Dermis blood vessel endothelial cell (primary cell): ENCODE results near the gene SELENON. TPM values are rescaled to one million over a fixed set of nuclear protein-coding genes. Genes with fewer than 3 reads are reported as not detected.
"Not testable (repeated sequence)": the region's sequence is repeated elsewhere in the genome, so short reads cannot be mapped to it uniquely, and the experiment has no call there.

Source experiments
- DNase-seq: peaks from one replicate; pipeline ENCODE4 v3.0.0; 2010
- total RNA-seq: library from RNA; depleted of rRNA; stranded (reverse); fragments of >200 nt; gene quantifications from 2 replicates; pipeline ENCODE4 v1.2.3, GENCODE V29; 2014

The SELENON gene
- total RNA-seq, 1 donor from 2014 or later = 34.7 TPM

DNA sequence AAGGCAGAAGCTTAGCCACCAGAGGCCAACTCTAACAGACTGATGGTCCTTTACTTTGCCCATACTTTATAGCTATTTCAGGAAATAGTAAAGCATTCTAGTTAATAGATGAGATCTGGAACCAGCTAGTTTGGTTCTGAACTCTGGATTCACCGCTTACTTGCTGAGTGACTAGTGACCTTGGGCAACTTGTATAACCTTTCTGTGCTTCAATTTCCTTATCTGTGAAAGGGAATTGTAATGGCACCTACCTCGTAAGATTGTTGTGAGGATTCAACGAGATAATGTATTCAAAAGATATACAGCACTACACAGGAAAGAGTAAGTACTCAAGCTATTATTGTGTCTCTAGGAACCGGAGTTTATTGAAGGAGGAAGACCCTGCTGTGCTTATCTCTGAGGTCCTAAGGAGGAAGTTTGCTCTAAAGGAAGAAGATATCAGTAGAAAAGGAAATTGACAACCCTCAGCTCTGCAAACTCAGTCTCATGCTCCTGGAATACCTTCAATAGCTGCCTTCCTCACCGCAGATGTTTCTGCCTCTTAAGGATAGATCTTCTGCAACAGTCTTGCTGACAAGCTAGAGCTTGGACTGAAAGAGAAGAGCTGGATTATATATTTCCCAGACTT lies 31.7 kb downstream of the SELENON start:
- DNase-seq = no peak

DNA sequence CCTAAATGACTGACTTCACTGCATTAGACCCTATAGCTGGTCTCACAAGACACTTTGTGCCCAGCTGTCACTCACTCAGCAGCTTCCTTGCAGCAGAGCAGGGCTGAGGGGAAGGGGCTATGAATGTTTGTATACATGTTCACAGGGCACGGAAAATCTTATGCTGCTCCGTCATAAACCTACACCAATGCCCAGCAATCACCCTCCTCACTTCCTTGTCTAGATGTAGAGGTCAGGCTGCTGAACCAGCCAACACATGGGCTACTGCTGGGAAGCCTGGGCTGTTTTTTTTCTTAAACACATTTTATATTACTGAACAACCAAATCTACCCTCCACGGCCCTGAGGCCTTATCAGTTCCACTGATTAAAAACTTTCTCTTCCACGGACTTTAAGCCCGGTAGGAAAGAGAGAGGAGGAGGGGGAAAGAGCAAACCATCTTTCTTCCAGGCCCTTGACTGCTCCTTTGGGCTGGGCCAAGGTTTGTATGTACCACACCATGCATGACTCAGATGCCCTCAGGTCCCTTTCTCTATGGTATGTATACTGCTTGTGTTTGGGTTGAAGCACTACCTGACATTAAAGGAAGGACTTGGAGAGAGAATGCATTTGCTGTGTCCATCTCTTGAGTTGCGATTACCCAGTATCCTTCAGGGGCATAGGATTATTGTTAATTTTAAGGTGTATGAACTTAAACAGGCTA lies 32.5 kb downstream of the SELENON start:
- no peak for DNase-seq

DNA sequence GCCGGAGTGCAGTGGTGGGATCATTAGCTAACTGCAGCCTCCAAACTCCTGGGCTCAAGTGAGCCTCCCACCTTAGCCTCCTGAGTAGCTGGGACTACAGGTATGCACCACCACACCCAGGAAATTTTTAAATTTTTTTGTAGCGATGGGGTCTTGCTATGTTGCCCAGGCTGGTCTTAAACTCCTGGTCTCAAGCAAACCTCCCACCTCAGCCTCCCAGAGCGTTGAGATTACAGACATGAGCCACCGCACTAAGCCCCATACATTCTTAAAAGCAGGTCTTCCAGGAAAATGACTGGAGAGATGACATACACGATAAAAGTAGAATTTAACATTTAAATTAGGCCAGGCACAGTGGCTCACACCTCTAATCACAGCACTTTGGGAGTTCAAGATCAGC lies 33.2 kb downstream of the SELENON start:
- no peak for DNase-seq

DNA sequence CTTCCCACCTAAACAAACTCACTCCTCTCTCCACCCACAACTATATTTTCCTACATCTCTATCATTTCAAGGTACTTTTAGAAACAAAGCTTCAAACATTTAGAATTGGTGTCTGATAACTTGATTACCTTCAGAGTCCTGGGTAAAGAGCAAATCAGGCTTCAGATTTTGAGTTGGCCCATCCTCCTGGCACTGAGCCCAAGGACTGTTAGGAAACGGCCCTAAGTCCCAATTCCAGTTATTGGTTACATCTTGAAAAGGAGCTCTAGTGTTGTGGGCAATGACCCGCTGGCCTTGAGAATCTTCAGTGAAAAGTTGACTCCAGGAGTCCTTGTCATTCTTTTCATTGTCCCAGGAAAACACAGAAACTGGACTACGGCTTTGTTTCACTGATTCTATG lies 34.9 kb downstream of the SELENON start:
- no peak for DNase-seq

DNA sequence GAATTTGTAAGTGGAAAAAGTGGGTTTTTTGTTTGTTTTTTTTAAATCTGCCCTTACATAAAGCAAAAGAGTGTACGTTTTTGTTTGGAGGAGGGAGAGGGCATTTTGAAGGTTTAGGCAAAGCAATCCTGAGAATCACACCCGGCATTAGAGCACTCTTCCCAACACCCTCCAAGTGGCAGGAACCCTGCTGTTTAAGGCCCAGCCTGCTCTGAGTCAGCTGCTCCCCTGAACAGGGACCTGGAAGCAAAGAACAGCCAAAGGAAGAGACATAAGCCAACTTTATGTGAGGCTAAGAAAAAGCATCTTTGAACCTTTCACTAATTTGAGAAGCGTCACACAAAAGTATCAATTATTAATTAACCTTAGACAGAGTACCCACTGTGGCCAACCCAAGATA lies 36.7 kb downstream of the SELENON start:
- no peak for DNase-seq

DNA sequence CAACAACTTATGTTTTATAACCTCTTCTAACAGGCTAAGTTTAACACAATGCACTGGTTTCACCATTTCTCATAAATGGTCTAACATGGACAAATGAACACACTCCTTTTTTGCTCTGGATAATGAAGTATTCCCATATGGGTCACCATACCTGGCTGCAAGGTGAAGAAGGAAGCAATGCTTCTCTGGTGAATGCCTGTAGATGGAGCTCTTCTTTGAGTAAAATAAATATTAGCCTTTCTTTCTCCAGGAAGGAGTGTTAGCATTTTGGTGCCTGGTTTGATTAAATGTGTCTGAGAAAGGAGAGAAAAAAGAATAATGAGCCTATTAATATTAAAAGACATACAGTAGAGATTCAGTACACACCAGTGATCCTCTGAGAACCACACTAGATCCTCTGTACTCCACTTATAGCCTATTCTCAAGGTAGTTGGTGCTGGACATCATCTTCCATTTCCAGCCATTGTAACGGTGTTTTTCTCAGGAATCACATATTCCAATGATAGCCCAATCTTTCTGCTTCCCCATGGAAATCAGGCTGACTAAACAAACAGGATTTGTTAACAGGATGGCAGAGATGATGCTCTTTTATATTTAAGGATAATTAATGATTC lies 37.4 kb downstream of the SELENON start:
- DNase-seq = peak; percentile 29

DNA sequence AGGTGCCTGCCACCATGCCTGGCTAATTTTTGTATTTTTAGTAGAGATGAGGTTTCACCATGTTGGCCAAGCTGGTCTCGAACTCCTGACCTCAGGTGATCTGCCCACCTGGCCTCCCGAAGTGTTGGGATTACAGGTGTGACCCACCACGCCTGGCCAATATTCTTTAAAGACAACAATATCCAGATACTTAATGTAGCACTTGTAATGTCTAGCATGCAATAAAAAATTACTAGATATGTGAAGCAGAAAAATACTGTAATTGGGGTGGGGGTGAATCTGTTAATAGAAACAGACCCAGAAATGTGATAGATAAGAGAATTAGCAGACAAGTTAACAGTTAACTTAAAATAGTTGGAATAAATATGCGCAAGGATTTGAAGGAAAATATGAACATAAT lies 39.8 kb downstream of the SELENON start:
- not testable (repeated sequence) for DNase-seq

DNA sequence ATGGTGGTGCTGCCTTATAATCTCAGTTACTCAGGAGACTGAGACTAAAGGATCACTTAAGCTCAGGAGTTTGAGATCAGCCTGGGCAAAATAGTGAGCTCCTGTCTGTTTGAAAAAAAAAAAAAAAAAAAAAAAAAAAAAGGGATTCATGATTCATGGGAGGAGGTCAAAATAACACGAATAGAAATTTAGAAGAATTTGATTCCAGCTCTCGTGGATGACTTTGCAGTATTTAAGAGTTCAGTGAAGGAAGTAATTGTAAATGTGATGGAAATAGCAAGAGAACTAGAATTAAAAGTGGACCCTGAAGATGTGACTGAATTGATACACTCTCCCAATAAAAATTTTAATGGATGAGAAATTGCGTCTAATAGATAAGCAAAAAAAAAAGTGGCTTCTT lies 43.5 kb downstream of the SELENON start:
- DNase-seq = no peak

DNA sequence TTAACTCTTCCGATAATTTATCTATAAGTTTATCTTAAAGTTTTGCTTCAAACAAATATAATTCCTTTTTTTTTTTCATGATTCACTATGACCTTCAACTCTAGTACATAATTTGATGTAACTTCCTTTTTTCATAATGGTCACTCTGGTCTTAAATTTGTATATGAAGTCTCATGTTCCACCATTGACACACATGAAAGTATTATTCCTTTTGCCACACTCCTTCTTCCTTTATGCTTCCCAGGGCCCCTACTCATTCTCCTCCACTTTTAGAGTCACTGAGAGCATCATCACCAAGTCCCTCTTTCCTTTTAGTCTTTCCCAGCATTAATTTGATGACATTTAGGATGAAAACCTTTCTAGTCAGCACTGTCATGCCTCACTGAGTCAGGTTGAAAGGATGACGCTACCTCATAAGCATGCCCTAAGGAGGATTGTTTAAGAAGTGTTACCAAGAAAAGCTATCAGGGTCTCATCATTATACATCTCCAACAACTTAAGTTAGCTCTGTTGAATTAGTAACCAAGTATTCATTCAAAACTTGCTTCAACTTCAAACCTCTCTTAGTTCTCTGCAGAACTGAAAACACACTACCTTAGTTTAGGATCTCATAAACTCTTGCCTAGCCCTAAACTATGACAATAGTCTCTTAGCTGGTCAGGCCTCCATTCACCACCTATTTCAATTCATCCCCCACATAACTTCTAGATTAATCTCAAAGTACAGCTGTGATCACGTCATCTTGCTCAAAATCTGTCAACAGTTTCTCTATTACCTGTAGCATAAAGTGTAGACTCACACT lies 44.7 kb downstream of the SELENON start:
- DNase-seq = no peak

DNA sequence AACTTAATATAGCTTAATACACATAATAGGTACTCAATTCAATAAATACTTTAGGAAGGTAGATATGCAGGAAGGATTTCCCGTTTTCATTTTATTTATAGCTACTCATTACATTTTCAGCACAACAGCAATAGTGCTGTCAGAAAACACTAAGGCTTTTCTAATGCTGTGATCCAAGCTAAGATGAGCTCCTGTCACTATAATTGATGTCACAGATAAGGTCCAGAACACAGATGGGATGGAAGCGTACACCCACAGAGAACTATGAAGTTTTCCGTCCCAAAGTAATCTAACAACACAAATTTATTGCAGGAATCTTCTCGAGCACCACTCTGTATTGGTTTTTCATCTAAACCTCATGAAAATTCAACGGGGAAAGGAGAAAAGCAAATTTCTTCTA lies 45.7 kb downstream of the SELENON start:
- no peak for DNase-seq

DNA sequence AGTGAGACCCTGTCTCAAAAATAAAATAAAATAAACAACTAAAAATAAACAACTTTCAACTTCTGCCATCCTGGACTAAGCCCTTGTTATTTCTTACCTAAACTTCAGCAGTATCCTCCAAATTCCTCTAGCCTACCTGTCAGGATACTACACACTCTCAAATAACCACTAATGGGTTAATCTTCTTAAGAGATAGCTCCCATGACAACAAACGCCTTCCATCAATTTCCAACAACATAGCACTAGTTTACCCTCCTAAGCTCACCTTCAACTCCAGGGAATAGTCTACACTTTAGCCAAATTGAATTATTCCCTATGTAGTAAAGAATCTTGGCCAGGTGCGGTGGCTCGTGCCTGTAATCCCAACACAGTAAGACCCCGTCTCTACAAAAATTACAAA lies 47.9 kb downstream of the SELENON start:
- DNase-seq = no peak

DNA sequence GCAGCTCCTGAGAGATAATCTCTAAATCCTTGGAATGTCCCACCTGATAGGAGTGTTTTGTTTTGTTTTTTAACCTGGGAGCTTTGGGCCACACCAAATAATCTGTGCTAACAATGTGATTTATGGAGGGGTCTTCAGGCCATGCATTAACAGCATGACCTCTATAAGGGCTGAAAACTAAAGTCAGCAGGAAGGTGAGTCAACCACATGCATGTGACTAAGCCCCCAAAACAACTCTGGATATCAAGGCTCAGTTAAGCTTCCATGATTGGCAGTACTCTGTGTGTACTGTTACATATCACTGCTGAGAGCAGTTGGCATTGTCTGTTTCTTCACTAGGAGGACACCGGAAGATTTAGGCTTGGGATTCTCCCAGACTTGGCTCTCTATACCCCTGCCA lies 48.5 kb downstream of the SELENON start:
- peak; percentile 38 for DNase-seq

DNA sequence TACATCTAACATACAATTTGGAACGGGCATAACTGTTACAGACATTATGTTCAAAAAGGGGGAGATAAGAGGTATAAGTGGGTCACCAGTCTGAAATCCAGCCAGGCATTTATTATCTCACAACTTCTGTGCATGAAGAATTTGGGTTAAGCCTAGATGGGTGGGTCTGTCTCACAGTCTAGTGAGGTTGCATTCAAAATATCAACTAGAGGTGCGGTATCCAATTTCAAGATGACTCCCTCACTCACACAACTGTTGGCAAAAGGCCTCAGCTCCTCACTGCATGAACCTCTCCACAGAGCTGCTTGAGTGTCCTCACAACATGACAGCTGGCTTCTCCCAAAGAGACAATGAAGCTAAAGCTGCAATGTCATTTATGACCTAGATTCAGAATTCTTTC lies 54.6 kb downstream of the SELENON start:
- DNase-seq = no peak

DNA sequence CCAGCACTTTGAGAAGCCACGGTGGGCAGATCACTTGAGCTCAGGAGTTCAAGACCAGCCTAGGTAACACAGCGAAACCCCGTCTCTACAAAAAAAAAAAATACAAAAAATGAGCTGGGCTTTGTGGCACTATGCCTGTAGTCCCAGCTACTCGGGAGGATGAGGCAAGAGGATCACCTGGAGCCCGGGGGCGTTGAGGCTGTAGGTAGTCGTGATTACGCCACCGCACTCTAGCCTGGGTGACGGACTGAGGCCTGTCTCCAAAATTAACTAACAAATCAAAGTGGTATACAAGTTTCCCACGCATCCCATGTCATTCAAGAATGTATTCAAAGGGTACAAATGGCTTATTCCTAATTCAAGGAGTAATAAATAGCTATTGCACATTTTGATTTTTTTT lies 56.9 kb downstream of the SELENON start:
- DNase-seq = no peak

DNA sequence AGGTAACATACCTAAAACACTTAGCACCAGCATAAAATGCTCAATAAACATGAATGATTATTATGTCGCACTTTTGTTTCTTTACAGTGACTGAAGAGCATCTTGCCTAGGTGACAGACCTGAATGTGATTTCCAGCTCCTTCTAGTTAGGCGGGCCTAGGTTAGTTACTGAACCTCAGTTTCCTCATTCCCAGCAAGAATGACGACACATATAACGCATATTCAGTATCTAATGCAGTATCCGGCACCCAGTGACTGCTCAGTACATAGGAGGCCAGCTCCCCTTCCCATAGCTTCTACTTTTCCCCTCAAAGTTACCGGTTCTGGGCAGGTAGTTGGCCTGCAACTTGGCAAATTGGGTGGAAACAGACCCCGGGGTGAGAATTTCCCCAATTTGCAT lies 58.5 kb downstream of the SELENON start:
- DNase-seq = no peak

DNA sequence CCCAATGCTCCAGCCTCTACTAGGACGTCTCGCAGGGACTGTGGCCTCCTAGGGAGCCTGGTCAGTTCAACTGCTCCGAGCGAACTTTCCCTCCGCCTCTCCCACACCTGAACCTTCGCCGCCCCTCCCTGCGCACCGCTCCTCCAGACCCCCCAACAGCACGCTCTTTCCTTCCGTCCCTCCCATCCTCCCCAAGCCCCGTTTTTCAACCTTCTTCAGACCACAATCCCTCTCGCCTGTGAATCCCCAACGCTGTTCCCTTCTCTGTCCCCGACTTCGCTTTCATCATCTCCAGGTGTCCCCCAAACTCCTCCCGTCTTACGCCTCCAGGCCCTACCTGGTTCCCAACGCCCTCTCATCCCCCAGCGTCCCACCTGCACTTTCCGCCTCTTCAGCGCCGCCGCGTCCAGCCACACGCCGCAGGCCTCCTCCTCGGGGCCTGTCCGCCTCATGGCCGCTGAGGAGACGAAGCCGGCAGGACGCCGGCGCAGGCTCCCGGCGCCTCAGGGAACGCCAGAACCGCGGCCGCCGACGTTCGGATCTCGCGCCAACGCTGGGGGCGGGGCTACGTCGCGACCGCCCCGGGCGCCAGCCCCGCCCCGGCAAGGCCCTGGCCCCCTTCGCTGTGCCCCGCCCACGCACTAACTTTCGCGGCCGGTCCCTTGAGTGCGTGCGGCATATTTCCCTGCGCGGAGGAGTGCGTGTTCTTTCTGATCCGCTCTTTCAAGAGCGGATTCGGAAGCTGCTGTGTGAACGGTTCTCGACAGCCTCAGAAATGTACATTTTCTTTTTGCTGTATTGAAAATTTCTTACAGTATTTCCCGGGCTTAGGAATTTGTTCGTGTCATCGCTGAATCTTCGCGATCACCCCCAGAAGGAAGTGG lies 59.2 kb downstream of the SELENON start, which contains the start of gene AUNIP:
Gene AUNIP, minus strand, starts transcription at position 552 of the 884 bp plus-strand sequence. Its CDS starts 100 bp downstream, at position 452.
- DNase-seq = peak; percentile 90

DNA sequence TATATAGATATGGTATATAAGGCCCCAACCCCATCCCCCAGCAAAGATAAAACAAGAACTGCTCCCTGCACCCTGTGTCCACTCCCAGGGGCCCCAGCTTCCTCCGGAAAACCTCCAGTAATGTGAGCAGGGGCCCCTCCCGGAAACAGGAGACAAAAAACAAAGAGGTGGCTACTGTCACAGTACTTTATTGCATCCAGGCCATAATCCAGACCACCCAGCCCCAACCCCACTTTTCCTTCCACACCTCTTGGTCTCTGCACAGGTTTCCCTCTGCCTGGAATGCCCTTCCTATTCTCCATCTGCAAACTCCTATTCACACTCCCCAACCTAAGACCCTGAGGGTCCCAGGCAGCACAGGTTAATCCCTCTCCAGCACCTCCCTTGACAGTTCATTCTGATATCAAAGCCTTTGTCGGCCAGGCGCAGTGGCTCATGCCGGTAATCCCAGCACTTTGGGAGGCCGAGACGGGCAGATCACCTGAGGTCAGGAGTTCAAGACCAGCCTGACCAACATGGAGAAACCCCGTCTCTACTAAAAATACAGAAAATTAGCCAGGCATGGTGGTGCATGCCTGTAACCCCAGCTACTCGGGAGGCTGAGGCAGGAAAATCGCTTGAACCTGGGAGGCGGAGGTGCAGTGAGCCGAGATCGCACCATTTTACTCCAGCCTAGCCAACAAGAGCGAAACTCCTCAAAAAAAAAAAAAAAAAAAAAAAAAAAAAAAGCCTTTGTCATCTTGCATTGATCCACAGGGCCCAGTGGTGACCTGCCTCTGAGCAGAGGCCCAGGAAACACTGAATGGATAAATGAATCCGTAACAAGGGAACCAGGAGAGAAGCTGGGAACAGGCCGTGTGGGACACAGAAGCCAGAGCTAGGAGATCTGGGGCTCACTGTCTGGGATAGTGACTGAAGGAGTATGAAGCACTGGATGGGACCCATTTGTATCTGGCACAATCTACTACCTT lies 61.6 kb downstream of the SELENON start:
- peak; percentile 38 for DNase-seq

DNA sequence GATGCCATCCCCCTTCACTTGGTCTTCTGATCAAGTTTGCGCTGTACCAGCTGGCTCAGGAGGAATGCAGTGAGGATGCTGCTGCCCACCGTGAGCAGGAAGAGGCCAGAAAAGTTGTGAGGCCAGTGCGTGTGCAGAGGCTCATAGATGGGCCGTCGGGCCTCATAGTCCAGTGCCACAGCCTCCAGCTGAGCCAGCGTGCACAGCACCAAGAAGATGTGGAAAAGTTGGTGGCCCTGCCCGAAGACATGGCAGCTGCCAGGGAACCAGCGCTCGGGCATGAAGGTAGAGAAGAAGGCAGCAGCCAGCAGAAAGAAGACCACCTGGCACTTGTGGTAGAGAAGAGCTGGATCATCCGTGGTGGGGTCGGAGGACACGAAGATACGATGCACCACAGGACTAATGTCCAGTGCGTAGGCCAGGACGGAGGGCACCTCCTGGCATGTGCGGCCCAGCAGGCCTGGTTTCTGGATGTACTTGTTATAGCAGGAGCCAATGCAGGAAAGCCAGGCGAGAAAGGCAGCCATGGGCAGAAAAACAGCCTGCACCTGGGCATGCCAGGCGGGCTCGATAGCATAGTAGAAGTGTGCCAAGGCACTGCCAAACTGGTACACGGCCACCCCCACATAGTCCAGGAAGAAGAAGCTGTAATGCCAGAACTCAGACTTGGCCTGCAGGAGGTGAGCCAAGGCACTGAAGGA lies 62.9 kb downstream of the SELENON start:
- DNase-seq = no peak

DNA sequence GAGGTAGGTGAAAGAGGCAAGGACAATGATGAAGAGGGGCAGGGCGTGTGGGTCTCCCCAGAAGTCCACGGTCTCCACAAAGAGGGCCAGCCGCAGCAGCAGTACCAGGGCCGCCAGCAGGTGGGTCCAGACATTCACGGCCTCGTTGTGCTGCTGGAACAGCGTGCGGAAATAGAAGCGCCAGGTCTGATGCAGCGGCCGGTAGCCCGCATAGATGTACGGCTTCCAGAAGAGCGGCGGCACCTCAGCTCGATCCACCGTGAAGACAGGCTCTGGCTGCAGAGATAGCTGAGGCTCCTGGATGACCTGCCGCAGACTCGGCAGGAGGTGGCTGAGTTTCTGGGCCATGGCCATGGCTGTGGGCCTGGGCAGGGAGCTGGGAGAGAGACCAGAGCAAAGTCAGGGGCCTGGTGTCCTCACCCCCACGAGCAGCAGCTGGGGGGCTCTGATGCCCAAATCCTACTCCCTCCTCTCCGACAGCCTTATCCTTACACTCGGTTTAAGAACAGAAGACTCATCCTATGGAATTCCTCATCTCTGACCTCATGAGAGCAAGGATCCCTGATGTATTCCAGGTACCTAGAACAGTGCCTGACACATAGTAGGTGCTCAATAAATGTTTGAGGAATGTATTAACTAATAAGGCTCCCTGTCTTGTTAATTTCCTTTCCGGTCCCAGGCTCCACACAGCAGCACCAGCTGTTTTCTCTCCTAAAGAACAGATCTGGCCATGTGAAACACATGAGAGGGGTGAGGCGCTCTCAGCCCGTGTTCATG lies 63.7 kb downstream of the SELENON start:
- DNase-seq = no peak
